ENCODE data around the gene TSC22D1. TPM values are rescaled to one million over a fixed set of nuclear protein-coding genes. Genes with fewer than 3 reads are reported as not detected.

Gene TSC22D1
- total RNA-seq, 2 experiments from 2014 or later: 14.6 to 27.7 TPM

DNA sequence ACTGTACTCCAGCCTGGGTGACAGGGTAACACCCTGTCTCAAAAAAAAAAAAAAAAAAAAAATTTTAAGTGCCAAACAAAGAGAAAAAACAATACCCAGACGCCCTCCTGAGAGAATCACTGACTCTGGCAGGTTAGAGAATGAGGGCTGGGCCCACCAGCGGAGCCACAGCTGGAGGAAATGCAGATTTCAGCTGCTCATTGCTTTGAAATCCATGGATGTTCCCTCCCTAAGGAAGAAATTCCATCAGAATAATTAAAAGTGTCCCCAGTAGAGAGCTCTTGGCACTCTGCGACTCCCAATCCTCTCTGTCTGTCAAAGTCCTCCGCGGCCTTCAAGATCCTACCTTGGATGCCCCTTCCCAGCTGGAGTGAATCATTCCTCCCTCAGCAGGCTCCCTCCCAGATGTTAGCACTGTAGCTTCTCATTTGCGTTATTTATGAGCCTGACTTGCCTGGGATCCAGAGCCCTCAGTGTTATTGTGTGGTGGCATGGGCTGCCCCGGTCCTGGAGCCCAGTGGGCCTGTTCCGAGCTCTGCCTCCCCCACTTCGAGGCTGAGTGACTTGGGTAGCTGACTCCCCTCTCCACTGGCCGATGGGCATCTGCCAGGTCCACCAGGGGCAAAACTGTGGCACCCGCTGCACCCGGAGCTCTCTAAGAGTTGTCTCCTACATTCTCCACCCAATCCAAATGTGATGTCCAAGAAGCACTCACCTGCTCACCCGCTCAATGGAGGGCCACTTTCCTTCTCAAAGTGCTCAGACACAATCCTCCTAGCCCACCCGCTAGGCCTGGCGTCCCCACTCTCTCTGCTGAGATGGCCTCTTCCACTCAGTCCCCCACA, 155.5 kb downstream of the TSC22D1 start:
- peaks cover 12% of the 10 kb centered on the region for H3K4me1 ChIP-seq (ENCODE audit: insufficient read depth, low read length, poor library complexity, severe bottlenecking)
- H4K20me1 ChIP-seq (ENCODE audit: insufficient read depth, low read length): no peaks in the 10 kb centered on the region
- no peaks in the 10 kb centered on the region for H3K9me3 ChIP-seq (ENCODE audit: low read length)
- H3K4me3 ChIP-seq (ENCODE audit: low read depth, low read length, poor library complexity, severe bottlenecking): no peak overlapping the region
- no peak overlapping the region for H3K4me2 ChIP-seq (ENCODE audit: low read length)
- ChIA-PET POLR2A (interaction anchor here (0.7 kb wide), 3 partner anchors 30 to 567 kb away, joined by 3 read pairs; no protein-coding TSS in a partner anchor), CTCF (ENCODE audit: unreplicated experiment) (no interaction called here)
- no peaks in the 10 kb centered on the region for H3K9me2 ChIP-seq (ENCODE audit: insufficient read depth, low read length)
- no peak for DNase-seq (ENCODE audit: low spot score)
- BruUV-seq (replicated peaks): no TSS peak
- no peak overlapping the region for H3K27ac ChIP-seq (ENCODE audit: low read depth, low read length, poor library complexity, severe bottlenecking)
- intact Hi-C loops (cut with micrococcal nuclease; ENCODE audit: unreplicated experiment): no loop called here
- H3K36me3 ChIP-seq (ENCODE audit: insufficient read depth, low read length): no peaks in the 10 kb centered on the region
- TF ChIP-seq EZH2phosphoT487 (IDR thresholded peaks at IDR 0.05; ENCODE audit: borderline replicate concordance, low read depth, low read length): no peak
- no peak for TF ChIP-seq CTCF (conservative IDR thresholded peaks at IDR 0.05; ENCODE audit: low read length)
- H2AFZ ChIP-seq (ENCODE audit: low read length): no peak overlapping the region
- H3K79me2 ChIP-seq (ENCODE audit: insufficient read depth, low read depth, low read length): no peaks in the 10 kb centered on the region

- Histone ChIP-seq H2AFZ (ENCODE audit: low read length) (peak overlapping the region; percentile 60), H3K9me3 (ENCODE audit: low read length) (no peaks in the 10 kb centered on the region), H3K27ac (ENCODE audit: low read depth, low read length, poor library complexity, severe bottlenecking) (no peak overlapping the region), H3K4me2 (ENCODE audit: low read length) (peak overlapping the region; percentile 38), H3K36me3 (ENCODE audit: insufficient read depth, low read length) (no peaks in the 10 kb centered on the region), H3K9me2 (ENCODE audit: insufficient read depth, low read length) (no peaks in the 10 kb centered on the region), H3K4me1 (ENCODE audit: insufficient read depth, low read length, poor library complexity, severe bottlenecking) (peaks cover 12% of the 10 kb centered on the region), H3K4me3 (ENCODE audit: low read depth, low read length, poor library complexity, severe bottlenecking) (no peak overlapping the region), H4K20me1 (ENCODE audit: insufficient read depth, low read length) (no peaks in the 10 kb centered on the region), H3K79me2 (ENCODE audit: insufficient read depth, low read depth, low read length) (no peaks in the 10 kb centered on the region)
- DNase-seq (ENCODE audit: low spot score): peak; percentile 43
- ChIA-PET POLR2A (interaction anchor here (0.5 to 1.0 kb wide), 3 partner anchors 9 to 115 kb away, joined by 3 read pairs; no protein-coding TSS in a partner anchor), CTCF (ENCODE audit: unreplicated experiment) (no interaction called here)
- BruUV-seq (replicated peaks): no TSS peak
- no peak for TF ChIP-seq CTCF (conservative IDR thresholded peaks at IDR 0.05; ENCODE audit: low read length)
- TF ChIP-seq EZH2phosphoT487 (IDR thresholded peaks at IDR 0.05; ENCODE audit: borderline replicate concordance, low read depth, low read length): no peak
- intact Hi-C loops (cut with micrococcal nuclease; ENCODE audit: unreplicated experiment): no loop called here
These were observed 158.3 kb downstream of the TSC22D1 start for GRCh38 chr13:44417876-44418275.

GRCh38 chr13:44417446-44417845, 158.7 kb downstream of the TSC22D1 start:
- H3K27ac ChIP-seq (ENCODE audit: low read depth, low read length, poor library complexity, severe bottlenecking): no peak overlapping the region
- peaks cover 12% of the 10 kb centered on the region for H3K4me1 ChIP-seq (ENCODE audit: insufficient read depth, low read length, poor library complexity, severe bottlenecking)
- CTCF ChIA-PET (ENCODE audit: unreplicated experiment): interaction anchor here (0.5 kb wide), 1 partner anchor 387 kb away, joined by 3 read pairs; no protein-coding TSS in a partner anchor
- no peaks in the 10 kb centered on the region for H3K36me3 ChIP-seq (ENCODE audit: insufficient read depth, low read length)
- DNase-seq (ENCODE audit: low spot score): no peak
- no peaks in the 10 kb centered on the region for H3K9me3 ChIP-seq (ENCODE audit: low read length)
- no peak for TF ChIP-seq EZH2phosphoT487 (IDR thresholded peaks at IDR 0.05; ENCODE audit: borderline replicate concordance, low read depth, low read length)
- no peak for TF ChIP-seq CTCF (conservative IDR thresholded peaks at IDR 0.05; ENCODE audit: low read length)
- H3K4me2 ChIP-seq (ENCODE audit: low read length): no peak overlapping the region
- no TSS peak for BruUV-seq (replicated peaks)
- intact Hi-C loops (cut with micrococcal nuclease; ENCODE audit: unreplicated experiment): no loop called here
- H2AFZ ChIP-seq (ENCODE audit: low read length): peak overlapping the region; percentile 60; the same call in 1 of the 2 replicates
- no peaks in the 10 kb centered on the region for H4K20me1 ChIP-seq (ENCODE audit: insufficient read depth, low read length)
- no peak overlapping the region for H3K4me3 ChIP-seq (ENCODE audit: low read depth, low read length, poor library complexity, severe bottlenecking)
- H3K79me2 ChIP-seq (ENCODE audit: insufficient read depth, low read depth, low read length): no peaks in the 10 kb centered on the region
- no peaks in the 10 kb centered on the region for H3K9me2 ChIP-seq (ENCODE audit: insufficient read depth, low read length)
- POLR2A ChIA-PET: interaction anchor here (0.5 to 1.0 kb wide), 3 partner anchors 9 to 115 kb away, joined by 3 read pairs; no protein-coding TSS in a partner anchor
